Right lobe of liver (tissue), 4 donors: ENCODE data around the gene DIPK2A.

Experiments
- CTCF ChIP-seq, 4 donors: fragments of 200-600 bp in 3 of 4; fragments of 450-650 bp in 1 of 4; IDR thresholded peaks; one replicate each; pipeline versions ENCODE4 v1.5.1 to v1.8.0; 2016 to 2022; ENCODE audit warnings: antibody characterized with exemption in 4 of 4, mild to moderate bottlenecking in 2 of 4
- POLR2A ChIP-seq: fragments of 450-650 bp; IDR thresholded peaks from one replicate; pipeline ENCODE4 v1.6.1; 2017; ENCODE audit warnings: antibody characterized with exemption, mild to moderate bottlenecking
- donor health status: DM: no; HTN: no; CAD: no.
- donor health status: DM: no; HTN: no; CAD: no.
- donor health status: DM: no; HTN: yes; CAD: no.

GRCh38 chr3:143928541-143929255 is 42.9 kb upstream of the DIPK2A start:
- TF ChIP-seq CTCF (IDR thresholded peaks at IDR 0.05) (no peak), POLR2A (no peak)
